Cardiac fibroblast (primary cell): Measurements from ENCODE around the gene REXO1.
A peak's percentile ranks its signal among the peaks of the same experiment; 100 is the strongest.

Experiments used
- DNase-seq, 2 donors: peaks; one replicate each; pipeline versions ENCODE4 v3.0.0 to v3.0.0-alpha.2; 2010; ENCODE audit warnings: low read depth in 2 of 2
- H3K4me3 ChIP-seq, 2 donors: replicated peaks in 1 of 2; 1 replicate in 1 of 2; 2 replicates in 1 of 2; pipeline ENCODE4 v1.5.1; 2011; ENCODE audit warnings: low read depth in 2 of 2, low read length in 2 of 2, mild to moderate bottlenecking in 2 of 2, moderate library complexity in 1 of 2
- CTCF ChIP-seq: IDR thresholded peaks from one replicate; pipeline ENCODE4 v1.5.1; 2011; ENCODE audit warnings: low read depth, mild to moderate bottlenecking, low read length, inconsistent platforms

REXO1 gene

GRCh38 chr19:1766800-1767352, 81.4 kb downstream of the REXO1 start:
- TF ChIP-seq CTCF: no peak
- peak in 1 of 2 donors; percentile 10 for DNase-seq
- H3K4me3 ChIP-seq: no peak overlapping the region

- no peak overlapping the region for H3K4me3 ChIP-seq
- DNase-seq: no peak
- TF ChIP-seq CTCF: no peak
Measured at GRCh38 chr19:1765904-1766799, 82.1 kb downstream of the REXO1 start.
